H9 (cell line): ENCODE results near the gene SLC30A3. TPM values are rescaled to one million over a fixed set of nuclear protein-coding genes. Genes with fewer than 3 reads are reported as not detected.

Experiments used
- DNase-seq: peaks from one replicate; pipeline ENCODE4 v3.0.0-alpha.2; 2017
- H2AFZ ChIP-seq: one replicate; pipeline ENCODE4 v1.6.1; 2013; ENCODE audit warnings: mild to moderate bottlenecking, low read length, control low read depth, moderate library complexity
- H2AK5ac ChIP-seq: 2 replicates; pipeline ENCODE4 v1.6.1; 2013; ENCODE audit warnings: low read length, control low read depth, mixed read lengths; ENCODE audit not compliant: insufficient read length
- H2BK120ac ChIP-seq: one replicate; pipeline ENCODE4 v1.6.1; 2013; ENCODE audit warnings: low read depth, mild to moderate bottlenecking, low read length, control low read depth, inconsistent platforms; ENCODE audit not compliant: poor library complexity, severe bottlenecking
- H2BK12ac ChIP-seq: 2 replicates; pipeline ENCODE4 v1.6.1; 2013; ENCODE audit warnings: low read length, control low read depth, mixed read lengths, low read depth; ENCODE audit not compliant: insufficient read length
- H2BK15ac ChIP-seq: 2 replicates; pipeline ENCODE4 v1.6.1; 2013; ENCODE audit warnings: low read depth, low read length, control low read depth
- H2BK20ac ChIP-seq: one replicate; pipeline ENCODE4 v1.6.1; 2013; ENCODE audit warnings: low read depth, mild to moderate bottlenecking, low read length, control low read depth, inconsistent platforms; ENCODE audit not compliant: poor library complexity, severe bottlenecking
- H2BK5ac ChIP-seq: 2 replicates; pipeline ENCODE4 v1.6.1; 2013; ENCODE audit warnings: low read length, control low read depth, mixed read lengths; ENCODE audit not compliant: insufficient read length
- H3K14ac ChIP-seq: 2 replicates; pipeline ENCODE4 v1.6.1; 2013; ENCODE audit warnings: low read length, control low read depth; ENCODE audit not compliant: insufficient read depth
- H3K18ac ChIP-seq: 2 replicates; pipeline ENCODE4 v1.6.1; 2013; ENCODE audit warnings: low read depth, mild to moderate bottlenecking, mixed read lengths, low read length, control low read depth; ENCODE audit not compliant: insufficient read length
- H3K23ac ChIP-seq: 2 replicates; pipeline ENCODE4 v1.6.1; 2013; ENCODE audit warnings: low read length, control low read depth, mixed read lengths, low read depth; ENCODE audit not compliant: insufficient read length
- H3K23me2 ChIP-seq: 2 replicates; pipeline ENCODE4 v1.6.1; 2013; ENCODE audit warnings: low read depth, mild to moderate bottlenecking, mixed read lengths, low read length, control low read depth; ENCODE audit not compliant: insufficient read length, poor library complexity, severe bottlenecking
- H3K27ac ChIP-seq: 2 replicates; pipeline ENCODE4 v1.5.1; 2013; ENCODE audit warnings: low read length, control low read depth, mixed read lengths, low read depth; ENCODE audit not compliant: insufficient read length
- H3K27me3 ChIP-seq: 2 replicates; pipeline ENCODE4 v1.6.1; 2013; ENCODE audit warnings: low read length, control low read depth, inconsistent platforms; ENCODE audit not compliant: insufficient read depth
- H3K4ac ChIP-seq: 2 replicates; pipeline ENCODE4 v1.6.1; 2013; ENCODE audit warnings: low read depth, mild to moderate bottlenecking, control low read depth, inconsistent platforms, low read length, moderate library complexity
- H3K4me1 ChIP-seq: 2 replicates; pipeline ENCODE4 v1.6.1; 2013; ENCODE audit warnings: low read length, control low read depth, inconsistent platforms; ENCODE audit not compliant: insufficient read depth
- H3K4me2 ChIP-seq: 2 replicates; pipeline ENCODE4 v1.6.1; 2013; ENCODE audit warnings: low read length, control low read depth, mixed read lengths; ENCODE audit not compliant: insufficient read length, insufficient read depth
- H3K56ac ChIP-seq: 2 replicates; pipeline ENCODE4 v1.6.1; 2013; ENCODE audit warnings: low read depth, mild to moderate bottlenecking, mixed read lengths, low read length, control low read depth; ENCODE audit not compliant: insufficient read length
- H3K79me1 ChIP-seq: 2 replicates; pipeline ENCODE4 v1.6.1; 2013; ENCODE audit warnings: low read depth, mild to moderate bottlenecking, moderate library complexity, low read length, control low read depth, inconsistent platforms; ENCODE audit not compliant: insufficient read depth, poor library complexity, severe bottlenecking
- H3K79me2 ChIP-seq: 2 replicates; pipeline ENCODE4 v1.6.1; 2013; ENCODE audit warnings: low read length, control low read depth, inconsistent platforms; ENCODE audit not compliant: insufficient read depth
- H3K9ac ChIP-seq: 2 replicates; pipeline ENCODE4 v1.6.1; 2013; ENCODE audit warnings: low read length, control low read depth, mixed read lengths; ENCODE audit not compliant: insufficient read length; ENCODE audit errors: extremely low read depth
- H3K9me3 ChIP-seq: one replicate; pipeline ENCODE4 v1.6.1; 2013; ENCODE audit warnings: low read depth, low read length, inconsistent platforms; ENCODE audit not compliant: control insufficient read depth
- H3T11ph ChIP-seq: one replicate; pipeline ENCODE4 v1.6.1; 2013; ENCODE audit warnings: mild to moderate bottlenecking, low read length, control low read depth, inconsistent platforms
- H4K20me1 ChIP-seq: one replicate; pipeline ENCODE4 v1.6.1; 2013; ENCODE audit not compliant: control insufficient read depth, insufficient read length, insufficient read depth
- H4K5ac ChIP-seq: 2 replicates; pipeline ENCODE4 v1.6.1; 2013; ENCODE audit warnings: low read depth, mild to moderate bottlenecking, mixed read lengths, low read length, control low read depth; ENCODE audit not compliant: insufficient read length
- H4K8ac ChIP-seq: replicated peaks from 2 replicates; pipeline ENCODE4 v1.6.1; 2013; ENCODE audit warnings: low read length, control low read depth, mixed read lengths, low read depth; ENCODE audit not compliant: insufficient read length
- H4K91ac ChIP-seq: 2 replicates; pipeline ENCODE4 v1.6.1; 2013; ENCODE audit warnings: low read depth, mild to moderate bottlenecking, moderate library complexity, mixed read lengths, low read length, control low read depth; ENCODE audit not compliant: insufficient read length
- H3K27ac Mint-ChIP-seq, 3 experiments: 2 replicates in 2 of 3; 3 replicates in 1 of 3; pipeline ENCODE4 v1.8.0; 2020 to 2021; ENCODE audit warnings: mixed read lengths in 3 of 3, mild to moderate bottlenecking in 1 of 3, moderate library complexity in 1 of 3
- H3K27me3 Mint-ChIP-seq: 2 replicates; pipeline ENCODE4 v1.8.0; 2021; ENCODE audit warnings: low read depth, mild to moderate bottlenecking, moderate library complexity, mixed read lengths
- H3K36me3 Mint-ChIP-seq, 3 experiments: 2 replicates in 2 of 3; 3 replicates in 1 of 3; pipeline ENCODE4 v1.8.0; 2020 to 2021; ENCODE audit warnings: low read depth in 3 of 3, mixed read lengths in 3 of 3; ENCODE audit not compliant: insufficient read depth in 1 of 3
- H3K4me1 Mint-ChIP-seq, 2 experiments: 2 replicates each; pipeline ENCODE4 v1.8.0; 2020; ENCODE audit warnings: mixed read lengths in 2 of 2
- H3K4me3 Mint-ChIP-seq, 2 experiments: 2 replicates in 1 of 2; 3 replicates in 1 of 2; pipeline ENCODE4 v1.8.0; 2020 to 2021; ENCODE audit warnings: mild to moderate bottlenecking in 2 of 2, mixed read lengths in 2 of 2, moderate library complexity in 1 of 2
- H3K9me3 Mint-ChIP-seq, 2 experiments: 2 replicates in 1 of 2; 3 replicates in 1 of 2; pipeline ENCODE4 v1.8.0; 2020; ENCODE audit warnings: mild to moderate bottlenecking in 2 of 2, mixed read lengths in 2 of 2, moderate library complexity in 1 of 2
- WGBS: extraction: QIAGEN DNeasy Blood & Tissue Kit; methylation state at CpG from one replicate; pipeline ENCODE4 v1.1.7; 2013; ENCODE audit warnings: missing lambda C conversion rate, low lambda C conversion rate, mixed read lengths; ENCODE audit not compliant: insufficient read length; ENCODE audit errors: extremely low coverage; 5-methylcytosine and 5-hydroxymethylcytosine counted together
- long read RNA-seq: library from polyadenylated mRNA; unstranded; transcript quantifications from one replicate; pipeline ENCODE4 v2.0.0, GENCODE V29; 2020
- total RNA-seq: library from RNA; stranded (reverse); gene quantifications from 2 replicates; pipeline ENCODE4 v1.2.1, GENCODE V29; 2021
- TF ChIP-seq, protein P1 (sequence below): fragments of 200-600 bp; sonication (generic); conservative IDR thresholded peaks from 3 replicates; pipeline ENCODE4 v1.8.0; 2021; ENCODE audit warnings: antibody characterized with exemption, mild to moderate bottlenecking

SLC30A3 gene, protein sequence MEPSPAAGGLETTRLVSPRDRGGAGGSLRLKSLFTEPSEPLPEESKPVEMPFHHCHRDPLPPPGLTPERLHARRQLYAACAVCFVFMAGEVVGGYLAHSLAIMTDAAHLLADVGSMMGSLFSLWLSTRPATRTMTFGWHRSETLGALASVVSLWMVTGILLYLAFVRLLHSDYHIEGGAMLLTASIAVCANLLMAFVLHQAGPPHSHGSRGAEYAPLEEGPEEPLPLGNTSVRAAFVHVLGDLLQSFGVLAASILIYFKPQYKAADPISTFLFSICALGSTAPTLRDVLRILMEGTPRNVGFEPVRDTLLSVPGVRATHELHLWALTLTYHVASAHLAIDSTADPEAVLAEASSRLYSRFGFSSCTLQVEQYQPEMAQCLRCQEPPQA
- 2.5 and 3.4 TPM in 2 replicates for total RNA-seq
- long read RNA-seq, transcript SLC30A3-201 (8 exons, 2,260 nt): major isoform, 16 of 25 reads
- long read RNA-seq, partial matches to known transcripts: 1 of 25 reads
- long read RNA-seq, other reads (novel, unspliced or antisense): 6 of 25 reads

DNA sequence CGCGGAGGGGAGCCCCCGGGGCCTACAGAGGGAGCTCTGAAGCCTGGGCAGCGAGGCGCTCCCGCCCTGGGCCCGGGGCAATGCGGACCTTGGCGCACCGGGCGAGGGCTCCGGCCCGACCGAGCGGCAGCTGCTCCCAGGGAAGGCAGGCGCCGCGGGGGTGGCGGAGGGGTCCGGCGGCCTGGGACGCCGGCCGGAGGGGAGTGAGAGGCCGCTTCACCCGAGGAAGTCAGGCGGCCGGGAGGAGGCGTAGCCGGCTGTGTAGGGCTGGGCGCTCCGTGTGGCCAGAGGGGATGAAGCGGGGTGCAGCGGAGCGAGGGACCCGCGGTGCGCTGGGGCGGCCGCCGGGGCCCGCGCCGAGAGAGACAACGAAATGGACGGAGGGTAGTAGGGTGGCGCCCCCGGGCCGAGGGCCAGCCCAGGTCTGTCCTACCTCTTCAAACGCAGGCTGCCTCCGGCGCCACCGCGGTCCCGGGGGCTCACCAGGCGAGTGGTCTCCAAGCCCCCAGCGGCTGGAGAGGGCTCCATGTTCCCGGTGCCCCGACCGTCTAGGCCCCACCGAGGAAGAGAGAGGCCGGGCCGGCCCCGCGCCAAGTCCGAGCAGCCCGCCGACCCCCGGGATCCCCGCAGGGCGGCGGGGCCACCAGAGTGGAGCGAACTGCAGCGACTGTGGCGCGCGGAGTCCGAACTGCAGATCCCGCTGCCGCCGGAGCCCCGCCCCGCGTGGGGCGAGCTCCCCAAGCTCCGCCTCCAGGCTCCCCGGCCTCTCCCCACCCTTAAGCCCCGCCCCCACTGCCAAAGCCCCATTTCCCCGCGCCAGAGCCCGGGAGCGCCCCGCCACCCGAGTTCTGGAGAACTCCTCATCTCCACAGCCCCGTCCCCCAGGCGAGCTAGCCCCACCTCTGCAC, at the start of gene SLC30A3:
Gene SLC30A3 (minus strand): TSS at position 669 of the 908 bp plus-strand sequence. CDS start 141 bp downstream, at position 528.
- no peak within 1 kb of the TSS for H3K9ac ChIP-seq
- H4K8ac ChIP-seq: no peak within 1 kb of the TSS
- Mint-ChIP-seq H3K4me3 (peak within 1 kb of the TSS; percentile 64 to 88), H3K9me3 (no peaks in the 10 kb centered on the region; a peak in 2 of 5 replicates), H3K27me3 (peaks cover 43% of the 10 kb centered on the region), H3K36me3 (no peaks in the 10 kb centered on the region; a peak in 2 of 7 replicates), H3K27ac (no peak within 1 kb of the TSS), H3K4me1 (peaks cover 24 to 29% of the 10 kb centered on the region in 2 experiments)
- H3T11ph ChIP-seq: no peak within 1 kb of the TSS
- no peaks in the 10 kb centered on the region for H3K79me1 ChIP-seq
- no peaks in the 10 kb centered on the region for H3K79me2 ChIP-seq
- peak; percentile 46 for DNase-seq
- H2BK15ac ChIP-seq: no peak within 1 kb of the TSS
- TF ChIP-seq, protein P1, sequence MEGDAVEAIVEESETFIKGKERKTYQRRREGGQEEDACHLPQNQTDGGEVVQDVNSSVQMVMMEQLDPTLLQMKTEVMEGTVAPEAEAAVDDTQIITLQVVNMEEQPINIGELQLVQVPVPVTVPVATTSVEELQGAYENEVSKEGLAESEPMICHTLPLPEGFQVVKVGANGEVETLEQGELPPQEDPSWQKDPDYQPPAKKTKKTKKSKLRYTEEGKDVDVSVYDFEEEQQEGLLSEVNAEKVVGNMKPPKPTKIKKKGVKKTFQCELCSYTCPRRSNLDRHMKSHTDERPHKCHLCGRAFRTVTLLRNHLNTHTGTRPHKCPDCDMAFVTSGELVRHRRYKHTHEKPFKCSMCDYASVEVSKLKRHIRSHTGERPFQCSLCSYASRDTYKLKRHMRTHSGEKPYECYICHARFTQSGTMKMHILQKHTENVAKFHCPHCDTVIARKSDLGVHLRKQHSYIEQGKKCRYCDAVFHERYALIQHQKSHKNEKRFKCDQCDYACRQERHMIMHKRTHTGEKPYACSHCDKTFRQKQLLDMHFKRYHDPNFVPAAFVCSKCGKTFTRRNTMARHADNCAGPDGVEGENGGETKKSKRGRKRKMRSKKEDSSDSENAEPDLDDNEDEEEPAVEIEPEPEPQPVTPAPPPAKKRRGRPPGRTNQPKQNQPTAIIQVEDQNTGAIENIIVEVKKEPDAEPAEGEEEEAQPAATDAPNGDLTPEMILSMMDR: 0 out of 3 replicates have a peak, but pooled peaks have one; percentile 20
- H4K20me1 ChIP-seq: no peaks in the 10 kb centered on the region
- no peak within 1 kb of the TSS for H2AK5ac ChIP-seq
- no peak within 1 kb of the TSS for H3K18ac ChIP-seq
- H3K4ac ChIP-seq: no peak within 1 kb of the TSS
- H2BK12ac ChIP-seq: no peak within 1 kb of the TSS
- H3K4me1 ChIP-seq: no peaks in the 10 kb centered on the region; the same call in 1 of the 2 replicates
- H2AFZ ChIP-seq: no peak within 1 kb of the TSS
- peaks cover 38% of the 10 kb centered on the region; the same call in 1 of the 2 replicates for H3K27me3 ChIP-seq
- no peak within 1 kb of the TSS for H3K56ac ChIP-seq
- no peak within 1 kb of the TSS; the same call in 1 of the 2 replicates for H3K14ac ChIP-seq
- H3K4me2 ChIP-seq: peak within 1 kb of the TSS; percentile 46
- no peak within 1 kb of the TSS for H3K27ac ChIP-seq
- no peak within 1 kb of the TSS for H2BK120ac ChIP-seq
- WGBS: no CpG with 5 or more reads among the region's 96 CpGs
- no peak within 1 kb of the TSS for H4K5ac ChIP-seq
- H2BK5ac ChIP-seq: no peak within 1 kb of the TSS
- no peak within 1 kb of the TSS for H3K23ac ChIP-seq
- no peaks in the 10 kb centered on the region for H3K9me3 ChIP-seq
- H2BK20ac ChIP-seq: no peak within 1 kb of the TSS
- H3K23me2 ChIP-seq: peaks cover 20% of the 10 kb centered on the region
- no peak within 1 kb of the TSS for H4K91ac ChIP-seq
